Measurements from ENCODE around the gene SSC5D. TPM values are rescaled to one million over a fixed set of nuclear protein-coding genes. Genes with fewer than 3 reads are reported as not detected.
"Not testable (repeated sequence)": the region's sequence is repeated elsewhere in the genome, so short reads cannot be mapped to it uniquely, and the experiment has no call there.

The SSC5D gene
- total RNA-seq, 1 donor from 2014 or later, result 46.8 TPM

DNA sequence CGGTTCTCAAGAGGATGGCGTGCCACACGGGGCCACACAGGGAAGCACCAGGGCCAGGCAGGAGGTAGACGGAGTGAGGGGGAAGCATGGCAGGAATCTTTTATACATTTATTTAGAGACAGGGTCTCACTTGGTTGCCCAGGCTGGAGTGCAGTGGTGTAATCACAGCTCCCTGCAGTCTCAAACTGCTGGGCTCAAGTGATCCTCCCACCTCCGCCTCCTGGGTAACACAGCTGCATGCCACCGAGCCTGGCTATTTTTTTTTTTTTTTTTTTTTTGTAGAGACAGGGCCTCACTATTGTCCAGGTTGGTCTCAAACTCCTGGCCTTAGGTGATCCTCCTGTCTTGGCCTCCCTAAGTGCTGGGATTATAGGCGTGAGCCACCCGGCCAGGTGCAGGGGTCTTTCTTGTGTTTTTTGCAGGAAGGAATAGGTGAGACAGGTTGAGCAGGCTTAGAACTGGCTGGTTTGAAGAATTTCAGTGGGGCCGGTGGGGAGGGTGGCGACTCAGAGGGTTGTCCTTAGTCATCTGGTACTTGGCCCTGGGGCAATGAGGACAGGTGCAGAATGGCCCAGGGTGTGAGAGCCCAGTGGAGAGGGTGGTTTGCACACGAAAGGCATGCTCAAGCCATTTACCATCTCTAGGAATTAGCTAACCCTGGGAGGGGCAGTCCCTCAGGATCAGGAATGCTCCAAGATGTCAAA, 7.6 kb downstream of the SSC5D start:
- H3K4me1 Mint-ChIP-seq (ENCODE audit: low read depth, unreplicated experiment), result peaks cover 10% of the 10 kb centered on the region
- Histone ChIP-seq H3K9me3 (ENCODE audit: insufficient read depth, low read depth, low read length) (no peaks in the 10 kb centered on the region), H3K79me2 (ENCODE audit: insufficient read depth, low read length) (no peaks in the 10 kb centered on the region), H3K9ac (ENCODE audit: low read length) (no peak overlapping the region), H3K4me2 (ENCODE audit: low read length) (no peak overlapping the region), H2AFZ (ENCODE audit: low read depth, low read length) (no peak overlapping the region), H4K20me1 (ENCODE audit: insufficient read depth, low read length) (no peaks in the 10 kb centered on the region), H3K4me1 (ENCODE audit: insufficient read depth, low read length) (peaks cover 19% of the 10 kb centered on the region), H3K27me3 (ENCODE audit: insufficient read depth, low read length) (no peaks in the 10 kb centered on the region), H3K27ac (ENCODE audit: low read depth, low read length) (no peak overlapping the region), H3K36me3 (ENCODE audit: insufficient read depth, low read length) (no peaks in the 10 kb centered on the region), H3K4me3 (ENCODE audit: insufficient read depth, low read depth, low read length) (no peak overlapping the region)
- no peak for FAIRE-seq
- TF ChIP-seq EZH2 (IDR thresholded peaks at IDR 0.05; ENCODE audit: insufficient read depth, low read length), result no peak
- TF ChIP-seq, protein P1, sequence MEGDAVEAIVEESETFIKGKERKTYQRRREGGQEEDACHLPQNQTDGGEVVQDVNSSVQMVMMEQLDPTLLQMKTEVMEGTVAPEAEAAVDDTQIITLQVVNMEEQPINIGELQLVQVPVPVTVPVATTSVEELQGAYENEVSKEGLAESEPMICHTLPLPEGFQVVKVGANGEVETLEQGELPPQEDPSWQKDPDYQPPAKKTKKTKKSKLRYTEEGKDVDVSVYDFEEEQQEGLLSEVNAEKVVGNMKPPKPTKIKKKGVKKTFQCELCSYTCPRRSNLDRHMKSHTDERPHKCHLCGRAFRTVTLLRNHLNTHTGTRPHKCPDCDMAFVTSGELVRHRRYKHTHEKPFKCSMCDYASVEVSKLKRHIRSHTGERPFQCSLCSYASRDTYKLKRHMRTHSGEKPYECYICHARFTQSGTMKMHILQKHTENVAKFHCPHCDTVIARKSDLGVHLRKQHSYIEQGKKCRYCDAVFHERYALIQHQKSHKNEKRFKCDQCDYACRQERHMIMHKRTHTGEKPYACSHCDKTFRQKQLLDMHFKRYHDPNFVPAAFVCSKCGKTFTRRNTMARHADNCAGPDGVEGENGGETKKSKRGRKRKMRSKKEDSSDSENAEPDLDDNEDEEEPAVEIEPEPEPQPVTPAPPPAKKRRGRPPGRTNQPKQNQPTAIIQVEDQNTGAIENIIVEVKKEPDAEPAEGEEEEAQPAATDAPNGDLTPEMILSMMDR (IDR thresholded peaks at IDR 0.05; ENCODE audit: insufficient read depth, low read depth, low read length), result no peak
- H3K27me3 Mint-ChIP-seq (ENCODE audit: low read depth, unreplicated experiment), result peaks cover 4% of the 10 kb centered on the region
- peak overlapping the region; percentile 72 for H3K27ac Mint-ChIP-seq (ENCODE audit: unreplicated experiment)
- no peak for DNase-seq (ENCODE audit: low read depth)
- H3K36me3 Mint-ChIP-seq (ENCODE audit: low read depth, unreplicated experiment), result peaks cover 24% of the 10 kb centered on the region
- H3K9me3 Mint-ChIP-seq (ENCODE audit: unreplicated experiment), result peaks cover 3% of the 10 kb centered on the region
- no peak overlapping the region for H3K4me3 Mint-ChIP-seq (ENCODE audit: unreplicated experiment)

DNA sequence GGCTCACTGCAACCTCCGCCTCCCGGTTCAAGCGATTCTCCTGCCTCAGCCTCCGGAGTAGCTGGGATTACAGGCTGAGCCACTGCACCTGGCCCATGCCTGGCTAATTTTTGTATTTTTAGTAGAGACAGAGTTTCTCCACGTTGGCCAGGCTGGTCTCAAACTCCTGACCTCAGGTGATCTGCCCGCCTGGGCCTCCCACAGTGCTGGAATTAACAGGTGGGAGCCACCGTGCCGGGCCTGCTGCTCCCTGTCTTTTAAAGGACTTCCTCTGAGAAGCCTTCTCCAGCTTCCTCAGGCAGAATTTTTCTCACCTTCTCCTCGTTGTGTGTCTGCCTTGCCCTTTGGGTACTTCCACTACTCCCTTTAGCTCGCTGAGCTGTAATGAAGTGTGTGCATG, 8.6 kb downstream of the SSC5D start:
- not testable (repeated sequence) for H3K4me2 ChIP-seq (ENCODE audit: low read length); FAIRE-seq; H3K36me3 ChIP-seq (ENCODE audit: insufficient read depth, low read length); H3K79me2 ChIP-seq (ENCODE audit: insufficient read depth, low read length); H3K4me3 Mint-ChIP-seq (ENCODE audit: unreplicated experiment); H4K20me1 ChIP-seq (ENCODE audit: insufficient read depth, low read length); H3K4me3 ChIP-seq (ENCODE audit: insufficient read depth, low read depth, low read length); H3K9ac ChIP-seq (ENCODE audit: low read length); H3K9me3 ChIP-seq (ENCODE audit: insufficient read depth, low read depth, low read length); H3K9me3 Mint-ChIP-seq (ENCODE audit: unreplicated experiment); H3K27me3 Mint-ChIP-seq (ENCODE audit: low read depth, unreplicated experiment); H2AFZ ChIP-seq (ENCODE audit: low read depth, low read length); H3K27me3 ChIP-seq (ENCODE audit: insufficient read depth, low read length); H3K4me1 Mint-ChIP-seq (ENCODE audit: low read depth, unreplicated experiment); H3K27ac Mint-ChIP-seq (ENCODE audit: unreplicated experiment); DNase-seq (ENCODE audit: low read depth); H3K27ac ChIP-seq (ENCODE audit: low read depth, low read length)
- peaks cover 26% of the 10 kb centered on the region for H3K36me3 Mint-ChIP-seq (ENCODE audit: low read depth, unreplicated experiment)
- H3K4me1 ChIP-seq (ENCODE audit: insufficient read depth, low read length), result peaks cover 19% of the 10 kb centered on the region

DNA sequence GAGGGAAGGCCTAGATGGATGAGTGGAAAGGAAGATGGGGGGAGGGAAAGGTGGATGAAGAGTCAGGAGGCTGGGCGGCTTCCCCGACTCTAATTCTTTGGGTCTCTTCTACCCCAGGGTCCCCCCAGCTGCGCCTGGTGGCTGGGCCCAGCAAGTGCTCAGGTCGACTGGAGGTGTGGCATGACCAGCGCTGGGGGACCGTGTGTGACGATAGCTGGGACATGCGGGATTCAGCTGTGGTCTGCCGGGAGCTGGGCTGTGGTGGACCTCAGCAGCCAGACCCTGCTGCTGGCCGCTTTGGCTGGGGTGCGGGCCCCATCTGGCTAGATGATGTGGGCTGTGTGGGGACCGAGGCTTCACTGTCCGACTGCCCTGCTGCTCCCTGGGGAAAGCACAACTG, 9.5 kb downstream of the SSC5D start:
- Histone ChIP-seq H3K4me3 (ENCODE audit: insufficient read depth, low read depth, low read length) (no peak overlapping the region), H2AFZ (ENCODE audit: low read depth, low read length) (no peak overlapping the region), H3K4me2 (ENCODE audit: low read length) (no peak overlapping the region), H3K9me3 (ENCODE audit: insufficient read depth, low read depth, low read length) (no peaks in the 10 kb centered on the region), H3K9ac (ENCODE audit: low read length) (no peak overlapping the region), H3K4me1 (ENCODE audit: insufficient read depth, low read length) (peaks cover 19% of the 10 kb centered on the region), H3K27ac (ENCODE audit: low read depth, low read length) (no peak overlapping the region), H3K27me3 (ENCODE audit: insufficient read depth, low read length) (no peaks in the 10 kb centered on the region), H4K20me1 (ENCODE audit: insufficient read depth, low read length) (no peaks in the 10 kb centered on the region), H3K79me2 (ENCODE audit: insufficient read depth, low read length) (no peaks in the 10 kb centered on the region), H3K36me3 (ENCODE audit: insufficient read depth, low read length) (no peaks in the 10 kb centered on the region)
- H3K9me3 Mint-ChIP-seq (ENCODE audit: unreplicated experiment), result peaks cover 3% of the 10 kb centered on the region
- H3K4me3 Mint-ChIP-seq (ENCODE audit: unreplicated experiment), result no peak overlapping the region
- FAIRE-seq (no peak), DNase-seq (ENCODE audit: low read depth) (no peak)
- H3K36me3 Mint-ChIP-seq (ENCODE audit: low read depth, unreplicated experiment), result peaks cover 31% of the 10 kb centered on the region
- H3K27ac Mint-ChIP-seq (ENCODE audit: unreplicated experiment), result no peak overlapping the region
- TF ChIP-seq EZH2 (IDR thresholded peaks at IDR 0.05; ENCODE audit: insufficient read depth, low read length), result no peak
- TF ChIP-seq, protein P1 (IDR thresholded peaks at IDR 0.05; ENCODE audit: insufficient read depth, low read depth, low read length), result no peak
- H3K27me3 Mint-ChIP-seq (ENCODE audit: low read depth, unreplicated experiment), result peaks cover 11% of the 10 kb centered on the region
- H3K4me1 Mint-ChIP-seq (ENCODE audit: low read depth, unreplicated experiment), result peaks cover 8% of the 10 kb centered on the region
